Measurements from ENCODE around the gene DXO.

DXO gene

GRCh38 chr6:31952140-31952805 is 19.7 kb downstream of the DXO start:
- Histone ChIP-seq H3K4me1 (peaks cover 0 to 4% (median under 1%) of the 10 kb centered on the region in 4 donors), H3K27ac (peak overlapping the region in 1 of 2 donors; percentile 51), H3K27me3 (no peaks in the 10 kb centered on the region), H3K4me3 (no peak overlapping the region), H3K9me3 (no peaks in the 10 kb centered on the region), H3K36me3 (peaks cover 50 to 69% (median 55%) of the 10 kb centered on the region in 3 donors)
- intact Hi-C loops (cut with DNase I; ENCODE audit: low total_unique reads): loop anchor here (5.0 kb wide), 1 partner anchor 45 kb away; no protein-coding TSS in a partner anchor
- DNase-seq: peak in 1 of 2 donors; percentile 45
- peak; percentile 66 to 68 for TF ChIP-seq CTCF (IDR thresholded peaks at IDR 0.05)

GRCh38 chr6:31949926-31950548 is 21.9 kb downstream of the DXO start:
- Histone ChIP-seq H3K4me3 (no peak overlapping the region), H3K27ac (no peak overlapping the region), H3K36me3 (peaks cover 30 to 47% (median 35%) of the 10 kb centered on the region in 3 donors), H3K9me3 (no peaks in the 10 kb centered on the region), H3K27me3 (no peaks in the 10 kb centered on the region), H3K4me1 (peaks cover 0 to 22% (median 18%) of the 10 kb centered on the region in 4 donors)
- TF ChIP-seq CTCF (IDR thresholded peaks at IDR 0.05): no peak
- no peak for DNase-seq
- intact Hi-C loops (cut with DNase I; ENCODE audit: low total_unique reads): loop anchor here (5.0 kb wide), 1 partner anchor 43 kb away; no protein-coding TSS in a partner anchor

- intact Hi-C loops (cut with DNase I; ENCODE audit: low total_unique reads): no loop called here
- Histone ChIP-seq H3K27ac (no peak overlapping the region), H3K36me3 (peaks cover 18 to 35% (median 23%) of the 10 kb centered on the region in 3 donors)
These were observed 23.1 kb downstream of the DXO start for GRCh38 chr6:31948753-31949413.

GRCh38 chr6:31948306-31948705 is 23.6 kb downstream of the DXO start:
- Histone ChIP-seq H3K4me3 (no peak overlapping the region), H3K4me1 (peaks cover 0 to 27% (median 21%) of the 10 kb centered on the region in 4 donors), H3K27me3 (no peaks in the 10 kb centered on the region), H3K36me3 (peaks cover 12 to 29% (median 17%) of the 10 kb centered on the region in 3 donors), H3K9me3 (no peaks in the 10 kb centered on the region), H3K27ac (no peak overlapping the region)
- no peak for DNase-seq
- intact Hi-C loops (cut with DNase I; ENCODE audit: low total_unique reads): no loop called here
- TF ChIP-seq CTCF (IDR thresholded peaks at IDR 0.05): no peak

More at GRCh38 chr6:31948753-31949413, 23.1 kb downstream of the DXO start:
- DNase-seq: no peak
- TF ChIP-seq CTCF (IDR thresholded peaks at IDR 0.05): no peak
- Histone ChIP-seq H3K4me3 (no peak overlapping the region), H3K9me3 (no peaks in the 10 kb centered on the region), H3K27me3 (no peaks in the 10 kb centered on the region), H3K4me1 (peaks cover 0 to 27% (median 21%) of the 10 kb centered on the region in 4 donors)

GRCh38 chr6:31947864-31948263 is 24.1 kb downstream of the DXO start:
- H3K36me3 ChIP-seq: peaks cover 8 to 25% (median 13%) of the 10 kb centered on the region in 3 donors
- no peak overlapping the region for H3K27ac ChIP-seq
- no peaks in the 10 kb centered on the region for H3K27me3 ChIP-seq
- no peaks in the 10 kb centered on the region for H3K9me3 ChIP-seq
- no peak for TF ChIP-seq CTCF (IDR thresholded peaks at IDR 0.05)
- DNase-seq: no peak
- H3K4me3 ChIP-seq: no peak overlapping the region
- intact Hi-C loops (cut with DNase I; ENCODE audit: low total_unique reads): no loop called here
- peaks cover 0 to 27% (median 21%) of the 10 kb centered on the region in 4 donors for H3K4me1 ChIP-seq
